HL-60 (cell line): Measurements from ENCODE around the gene MXD1.
"Not testable (repeated sequence)": the region's sequence is repeated elsewhere in the genome, so short reads cannot be mapped to it uniquely, and the experiment has no call there.

Experiments
- DNase-seq, 2 experiments: peaks; one replicate each; pipeline ENCODE4 v3.0.0-alpha.2; 2010 to 2020; ENCODE audit warnings: low read depth in 1 of 2, low spot score in 1 of 2
- H3K27ac ChIP-seq: fragments of 250-450 bp; sonication (Bioruptor Pico); replicated peaks from 2 replicates; pipeline ENCODE4 v1.5.1; 2020; ENCODE audit warnings: mild to moderate bottlenecking, moderate library complexity
- H3K27me3 ChIP-seq: fragments of 250-450 bp; sonication (Bioruptor Pico); 2 replicates; pipeline ENCODE4 v1.5.1; 2021; ENCODE audit warnings: mild to moderate bottlenecking, moderate library complexity; ENCODE audit not compliant: insufficient read depth, poor library complexity, severe bottlenecking
- H3K4me3 ChIP-seq: replicated peaks from 2 replicates; pipeline ENCODE4 v1.5.1; 2011; ENCODE audit warnings: mild to moderate bottlenecking, control low read depth, low read length; ENCODE audit not compliant: insufficient read depth
- GABPA ChIP-seq: IDR thresholded peaks from 2 replicates; pipeline ENCODE4 v1.6.1; 2012; ENCODE audit warnings: low read depth
- POLR2AphosphoS5 ChIP-seq: IDR thresholded peaks from 2 replicates; pipeline ENCODE4 v1.6.1; 2012; ENCODE audit warnings: low read depth
- SPI1 ChIP-seq: IDR thresholded peaks from 2 replicates; pipeline ENCODE4 v1.6.1; 2012; ENCODE audit warnings: low read depth, mild to moderate bottlenecking, borderline replicate concordance
- TF ChIP-seq, protein P1 (sequence below): IDR thresholded peaks from 2 replicates; pipeline ENCODE4 v1.6.1; 2012; ENCODE audit warnings: low read depth; ENCODE audit not compliant: insufficient replicate concordance
- TF ChIP-seq, protein P2 (sequence below): IDR thresholded peaks from one replicate; pipeline ENCODE4 v1.5.1; 2011; ENCODE audit warnings: low read length, control low read depth, inconsistent platforms; ENCODE audit not compliant: insufficient read depth

The MXD1 gene

GRCh38 chr2:69948963-69949645 lies 34.2 kb downstream of the MXD1 start:
- TF ChIP-seq GABPA: no peak
- TF ChIP-seq, protein P1, sequence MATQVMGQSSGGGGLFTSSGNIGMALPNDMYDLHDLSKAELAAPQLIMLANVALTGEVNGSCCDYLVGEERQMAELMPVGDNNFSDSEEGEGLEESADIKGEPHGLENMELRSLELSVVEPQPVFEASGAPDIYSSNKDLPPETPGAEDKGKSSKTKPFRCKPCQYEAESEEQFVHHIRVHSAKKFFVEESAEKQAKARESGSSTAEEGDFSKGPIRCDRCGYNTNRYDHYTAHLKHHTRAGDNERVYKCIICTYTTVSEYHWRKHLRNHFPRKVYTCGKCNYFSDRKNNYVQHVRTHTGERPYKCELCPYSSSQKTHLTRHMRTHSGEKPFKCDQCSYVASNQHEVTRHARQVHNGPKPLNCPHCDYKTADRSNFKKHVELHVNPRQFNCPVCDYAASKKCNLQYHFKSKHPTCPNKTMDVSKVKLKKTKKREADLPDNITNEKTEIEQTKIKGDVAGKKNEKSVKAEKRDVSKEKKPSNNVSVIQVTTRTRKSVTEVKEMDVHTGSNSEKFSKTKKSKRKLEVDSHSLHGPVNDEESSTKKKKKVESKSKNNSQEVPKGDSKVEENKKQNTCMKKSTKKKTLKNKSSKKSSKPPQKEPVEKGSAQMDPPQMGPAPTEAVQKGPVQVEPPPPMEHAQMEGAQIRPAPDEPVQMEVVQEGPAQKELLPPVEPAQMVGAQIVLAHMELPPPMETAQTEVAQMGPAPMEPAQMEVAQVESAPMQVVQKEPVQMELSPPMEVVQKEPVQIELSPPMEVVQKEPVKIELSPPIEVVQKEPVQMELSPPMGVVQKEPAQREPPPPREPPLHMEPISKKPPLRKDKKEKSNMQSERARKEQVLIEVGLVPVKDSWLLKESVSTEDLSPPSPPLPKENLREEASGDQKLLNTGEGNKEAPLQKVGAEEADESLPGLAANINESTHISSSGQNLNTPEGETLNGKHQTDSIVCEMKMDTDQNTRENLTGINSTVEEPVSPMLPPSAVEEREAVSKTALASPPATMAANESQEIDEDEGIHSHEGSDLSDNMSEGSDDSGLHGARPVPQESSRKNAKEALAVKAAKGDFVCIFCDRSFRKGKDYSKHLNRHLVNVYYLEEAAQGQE: no peak
- TF ChIP-seq SPI1: no peak
- TF ChIP-seq POLR2AphosphoS5: no peak
- TF ChIP-seq, protein P2, sequence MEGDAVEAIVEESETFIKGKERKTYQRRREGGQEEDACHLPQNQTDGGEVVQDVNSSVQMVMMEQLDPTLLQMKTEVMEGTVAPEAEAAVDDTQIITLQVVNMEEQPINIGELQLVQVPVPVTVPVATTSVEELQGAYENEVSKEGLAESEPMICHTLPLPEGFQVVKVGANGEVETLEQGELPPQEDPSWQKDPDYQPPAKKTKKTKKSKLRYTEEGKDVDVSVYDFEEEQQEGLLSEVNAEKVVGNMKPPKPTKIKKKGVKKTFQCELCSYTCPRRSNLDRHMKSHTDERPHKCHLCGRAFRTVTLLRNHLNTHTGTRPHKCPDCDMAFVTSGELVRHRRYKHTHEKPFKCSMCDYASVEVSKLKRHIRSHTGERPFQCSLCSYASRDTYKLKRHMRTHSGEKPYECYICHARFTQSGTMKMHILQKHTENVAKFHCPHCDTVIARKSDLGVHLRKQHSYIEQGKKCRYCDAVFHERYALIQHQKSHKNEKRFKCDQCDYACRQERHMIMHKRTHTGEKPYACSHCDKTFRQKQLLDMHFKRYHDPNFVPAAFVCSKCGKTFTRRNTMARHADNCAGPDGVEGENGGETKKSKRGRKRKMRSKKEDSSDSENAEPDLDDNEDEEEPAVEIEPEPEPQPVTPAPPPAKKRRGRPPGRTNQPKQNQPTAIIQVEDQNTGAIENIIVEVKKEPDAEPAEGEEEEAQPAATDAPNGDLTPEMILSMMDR: no peak
- no peak for DNase-seq
- H3K4me3 ChIP-seq: no peak overlapping the region
- no peaks in the 10 kb centered on the region for H3K27me3 ChIP-seq
- H3K27ac ChIP-seq: no peak overlapping the region

GRCh38 chr2:69950241-69950640 lies 35.3 kb downstream of the MXD1 start:
- no peak overlapping the region for H3K27ac ChIP-seq
- H3K4me3 ChIP-seq: no peak overlapping the region
- no peaks in the 10 kb centered on the region for H3K27me3 ChIP-seq
- no peak for DNase-seq
- TF ChIP-seq SPI1: no peak
- TF ChIP-seq GABPA: no peak
- TF ChIP-seq, protein P1: no peak
- TF ChIP-seq POLR2AphosphoS5: no peak
- TF ChIP-seq, protein P2: no peak

DNA sequence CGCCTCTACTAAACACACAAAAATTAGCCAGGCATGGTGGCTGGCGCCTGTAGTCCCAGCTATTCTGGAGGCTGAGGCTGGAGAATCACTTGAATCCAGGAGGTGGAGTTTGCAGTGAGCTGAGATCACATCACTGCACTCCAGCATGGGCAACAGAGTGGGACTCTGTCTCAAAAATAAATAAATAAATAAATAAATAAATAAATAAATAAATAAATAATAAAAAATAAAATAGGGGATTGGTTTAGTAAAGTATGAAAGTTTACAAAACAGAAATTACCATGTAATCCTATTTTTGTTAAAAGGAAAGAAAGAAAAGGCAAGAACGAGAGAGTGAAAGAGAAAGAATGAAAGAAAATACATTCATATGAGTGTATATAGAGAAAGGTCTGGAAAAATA lies 35.8 kb downstream of the MXD1 start:
- H3K4me3 ChIP-seq, H3K27ac ChIP-seq, DNase-seq, H3K27me3 ChIP-seq: not testable (repeated sequence)

DNA sequence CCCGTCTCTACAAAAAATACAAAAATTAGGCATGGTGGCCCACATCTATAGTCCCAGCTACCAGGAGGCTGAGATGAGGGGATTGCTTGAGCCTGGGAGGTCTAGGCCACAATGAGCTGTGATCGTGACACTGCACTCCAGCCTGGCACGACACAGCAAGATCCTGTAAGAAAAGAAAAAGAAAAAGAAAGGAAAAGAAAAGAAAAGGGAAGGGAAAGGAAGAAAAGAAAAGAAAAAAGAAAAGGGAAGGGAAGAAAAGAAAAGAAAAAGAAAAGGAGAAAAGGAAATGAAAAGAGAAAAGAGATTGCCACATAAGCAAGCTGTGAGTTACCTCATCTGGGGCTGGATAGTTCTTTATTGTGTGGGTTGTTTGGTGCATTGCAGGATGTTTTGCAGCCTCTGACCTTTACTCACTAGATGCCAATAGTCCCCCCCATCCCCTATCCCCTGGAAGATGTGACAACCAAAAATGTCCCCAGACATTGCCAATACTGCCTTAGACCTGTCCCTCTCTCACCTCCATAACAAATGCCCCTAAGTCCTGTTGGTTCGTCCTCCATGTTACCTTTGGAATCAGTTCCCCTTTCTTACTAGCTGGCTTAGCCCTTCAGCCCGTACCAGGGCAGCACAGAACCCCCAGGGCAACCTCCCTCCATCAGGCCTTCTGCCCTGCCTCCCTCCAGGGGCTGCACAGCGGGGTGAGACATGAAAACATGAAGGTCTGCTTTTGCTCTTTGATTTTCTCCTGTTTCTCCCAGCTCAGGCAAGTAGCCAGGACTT lies 37.6 kb downstream of the MXD1 start:
- Histone ChIP-seq H3K27ac (peak overlapping the region; percentile 47), H3K27me3 (no peaks in the 10 kb centered on the region), H3K4me3 (no peak overlapping the region)
- peak; percentile 23 to 39 for DNase-seq
- no peak for TF ChIP-seq GABPA
- TF ChIP-seq, protein P1: no peak
- TF ChIP-seq POLR2AphosphoS5: no peak
- TF ChIP-seq, protein P2: no peak
- TF ChIP-seq SPI1: peak; percentile 80
